ENCODE results near the gene SKI.

The SKI gene

DNA sequence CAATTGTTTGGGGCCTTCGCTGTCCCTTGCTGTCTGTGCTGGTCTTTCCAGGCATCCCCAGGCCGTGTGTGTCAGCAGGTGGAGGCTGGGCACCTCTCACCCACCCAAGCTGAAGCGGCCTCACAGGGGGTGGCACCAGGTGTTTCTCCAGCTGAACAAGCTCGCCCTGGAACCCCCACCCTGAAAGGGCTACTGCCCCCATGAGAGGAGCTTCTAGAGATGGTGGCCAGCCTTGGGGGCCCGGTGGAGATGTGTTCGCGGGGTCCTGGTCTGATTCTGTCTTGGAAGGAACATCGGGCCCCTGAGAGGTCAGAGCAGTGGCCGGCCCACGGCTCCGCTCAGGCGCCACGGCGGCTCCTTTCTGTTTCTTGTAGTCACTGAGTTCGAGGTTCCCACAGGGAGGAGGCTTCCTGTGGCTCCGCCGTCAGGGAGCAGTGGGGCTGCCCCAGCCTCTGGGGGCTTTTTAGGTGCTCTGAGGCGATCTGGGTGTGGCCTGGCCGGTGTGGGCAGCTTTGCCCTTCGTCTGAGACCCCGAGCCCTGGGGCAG is 46.9 kb downstream of the SKI start:
- Histone ChIP-seq H3K27ac (ENCODE audit: low read depth, low read length) (no peak overlapping the region), H3K9me2 (replicated peaks; ENCODE audit: control insufficient read depth, low read length) (no peaks in the 10 kb centered on the region), H3K79me2 (ENCODE audit: control insufficient read depth, low read length) (no peaks in the 10 kb centered on the region), H3K4me3 (ENCODE audit: low read length) (no peak overlapping the region), H3K4me1 (ENCODE audit: control insufficient read depth, low read length) (peaks cover 2% of the 10 kb centered on the region; the same call in 1 of the 2 replicates), H4K20me1 (ENCODE audit: control insufficient read depth, insufficient read depth, low read depth, low read length) (no peaks in the 10 kb centered on the region), H3K36me3 (ENCODE audit: control insufficient read depth, low read length) (no peaks in the 10 kb centered on the region), H3F3A (ENCODE audit: control insufficient read depth, insufficient read depth) (no peaks in the 10 kb centered on the region), H3K27me3 (ENCODE audit: control insufficient read depth, low read length) (no peaks in the 10 kb centered on the region), H3K4me2 (ENCODE audit: low read length) (no peak overlapping the region), H3K9me3 (ENCODE audit: control insufficient read depth, insufficient read depth, low read length) (no peaks in the 10 kb centered on the region)
- TF ChIP-seq EZH2phosphoT487 (IDR thresholded peaks at IDR 0.05; ENCODE audit: borderline replicate concordance, low read length) (no peak), CTCF (IDR thresholded peaks at IDR 0.05; ENCODE audit: low read depth, low read length, poor library complexity, severe bottlenecking) (no peak)

DNA sequence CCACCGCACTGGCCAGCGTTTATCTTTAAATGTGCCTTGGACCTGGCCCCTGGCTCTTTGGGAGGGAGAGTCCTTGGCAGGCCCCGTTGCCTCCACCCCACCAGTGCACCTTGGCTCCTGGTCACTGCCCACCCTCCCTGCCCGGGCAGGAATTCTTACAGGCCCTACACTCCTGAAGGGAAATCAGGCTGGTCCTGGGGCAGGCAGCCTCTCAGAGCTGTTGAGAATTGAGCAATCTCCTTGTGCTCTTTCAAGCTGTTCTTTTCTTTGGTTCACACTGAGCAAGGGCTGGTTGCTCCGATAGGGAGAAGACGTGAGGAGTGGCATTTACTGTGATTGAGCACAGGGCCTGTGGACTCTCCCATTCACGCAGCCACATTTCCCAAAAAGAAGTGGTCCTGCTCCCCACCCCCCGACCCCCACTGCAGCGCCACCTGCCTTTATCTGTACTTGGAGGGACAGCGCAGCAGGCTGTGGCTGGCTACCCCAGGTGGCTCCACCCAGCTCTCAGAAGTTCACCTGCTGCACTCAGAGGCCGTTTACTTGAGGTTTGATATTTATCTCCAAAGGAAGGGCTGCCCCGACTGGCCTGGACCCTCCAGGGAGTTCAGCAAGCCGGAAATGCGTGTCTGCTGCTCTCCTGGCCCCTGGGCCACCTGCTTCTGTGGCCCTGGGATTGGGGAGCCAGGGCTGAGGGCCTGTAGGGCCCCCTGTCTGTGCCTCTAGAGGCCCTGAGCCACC is 47.8 kb downstream of the SKI start:
- H3K36me3 ChIP-seq (ENCODE audit: control insufficient read depth, low read length): no peaks in the 10 kb centered on the region
- H3F3A ChIP-seq (ENCODE audit: control insufficient read depth, insufficient read depth): no peaks in the 10 kb centered on the region
- H3K4me2 ChIP-seq (ENCODE audit: low read length): no peak overlapping the region
- H3K27ac ChIP-seq (ENCODE audit: low read depth, low read length): no peak overlapping the region
- no peaks in the 10 kb centered on the region for H4K20me1 ChIP-seq (ENCODE audit: control insufficient read depth, insufficient read depth, low read depth, low read length)
- H3K9me3 ChIP-seq (ENCODE audit: control insufficient read depth, insufficient read depth, low read length): no peaks in the 10 kb centered on the region
- no peak overlapping the region for H3K4me3 ChIP-seq (ENCODE audit: low read length)
- H3K79me2 ChIP-seq (ENCODE audit: control insufficient read depth, low read length): no peaks in the 10 kb centered on the region
- H3K4me1 ChIP-seq (ENCODE audit: control insufficient read depth, low read length): peaks cover 2% of the 10 kb centered on the region; the same call in 1 of the 2 replicates
- H3K9me2 ChIP-seq (replicated peaks; ENCODE audit: control insufficient read depth, low read length): no peaks in the 10 kb centered on the region
- H3K27me3 ChIP-seq (ENCODE audit: control insufficient read depth, low read length): no peaks in the 10 kb centered on the region
- TF ChIP-seq CTCF (IDR thresholded peaks at IDR 0.05; ENCODE audit: low read depth, low read length, poor library complexity, severe bottlenecking) (no peak), EZH2phosphoT487 (IDR thresholded peaks at IDR 0.05; ENCODE audit: borderline replicate concordance, low read length) (no peak)

DNA sequence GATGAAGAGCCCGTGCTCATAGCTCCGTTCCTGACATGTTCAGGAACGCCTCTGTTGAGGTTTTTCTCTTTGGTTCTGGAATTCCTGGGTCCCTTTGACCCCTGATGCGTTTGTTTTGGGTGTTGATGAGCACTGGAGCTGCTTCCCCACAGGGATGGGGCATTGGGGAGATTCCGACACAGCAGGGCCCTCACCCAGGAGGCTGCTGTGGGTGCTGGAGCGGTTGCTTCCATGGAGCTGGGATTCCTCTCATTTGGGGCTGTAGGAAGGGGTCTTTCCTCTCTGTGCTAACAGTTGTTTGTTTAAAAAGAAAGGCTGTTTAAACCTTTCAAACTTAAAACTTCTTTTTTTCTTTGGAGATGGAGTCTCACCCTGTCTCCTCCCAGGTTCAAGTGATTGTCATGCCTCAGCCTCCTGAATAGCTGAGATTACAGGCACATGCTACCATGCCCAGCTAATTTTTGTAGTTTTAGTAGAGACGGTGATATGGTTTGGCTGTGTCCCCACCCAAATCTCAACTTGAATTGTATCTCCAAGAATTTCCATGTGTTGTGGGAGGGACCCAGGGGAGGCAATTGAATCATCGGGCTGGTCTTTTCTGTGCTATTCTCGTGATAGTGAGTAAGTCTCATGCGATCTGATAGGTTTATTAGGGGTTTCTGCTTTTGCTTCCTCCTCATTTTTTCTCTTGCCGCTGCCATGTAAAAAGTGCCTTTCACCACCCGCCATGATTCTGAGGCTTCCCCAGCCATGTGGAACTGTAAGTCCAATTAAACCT is 48.9 kb downstream of the SKI start:
- H3K27ac ChIP-seq (ENCODE audit: low read depth, low read length): no peak overlapping the region
- H3F3A ChIP-seq (ENCODE audit: control insufficient read depth, insufficient read depth): no peaks in the 10 kb centered on the region
- H3K4me3 ChIP-seq (ENCODE audit: low read length): no peak overlapping the region
- H3K9me2 ChIP-seq (replicated peaks; ENCODE audit: control insufficient read depth, low read length): no peaks in the 10 kb centered on the region
- no peaks in the 10 kb centered on the region for H3K79me2 ChIP-seq (ENCODE audit: control insufficient read depth, low read length)
- H3K4me2 ChIP-seq (ENCODE audit: low read length): no peak overlapping the region
- no peaks in the 10 kb centered on the region for H3K36me3 ChIP-seq (ENCODE audit: control insufficient read depth, low read length)
- H4K20me1 ChIP-seq (ENCODE audit: control insufficient read depth, insufficient read depth, low read depth, low read length): no peaks in the 10 kb centered on the region
- H3K9me3 ChIP-seq (ENCODE audit: control insufficient read depth, insufficient read depth, low read length): no peaks in the 10 kb centered on the region
- H3K4me1 ChIP-seq (ENCODE audit: control insufficient read depth, low read length): peaks cover 2% of the 10 kb centered on the region; the same call in 1 of the 2 replicates
- TF ChIP-seq CTCF (IDR thresholded peaks at IDR 0.05; ENCODE audit: low read depth, low read length, poor library complexity, severe bottlenecking) (no peak), EZH2phosphoT487 (IDR thresholded peaks at IDR 0.05; ENCODE audit: borderline replicate concordance, low read length) (no peak)
- no peaks in the 10 kb centered on the region for H3K27me3 ChIP-seq (ENCODE audit: control insufficient read depth, low read length)
